HCT116 (cell line): ENCODE measurements around the gene MOB3B. TPM values are rescaled to one million over a fixed set of nuclear protein-coding genes. Genes with fewer than 3 reads are reported as not detected.

Experiments used
- ATAC-seq: fragments of 200-7000 bp; cut with Tn5 transposase; 2 replicates; pipeline ENCODE4 v1.9.1; 2020; ENCODE audit warnings: mild to moderate bottlenecking, moderate library complexity
- BruUV-seq: library from RNA; stranded (reverse); fragments of 400-500 nt; replicated peaks from 2 replicates; lab custom pipeline; 2021; lab: Mats Ljungman, UMichigan
- CTCF ChIA-PET: fragments of 300-600 bp; sonication (Branson Sonifier 250); formaldehyde crosslinking; loops from one replicate; lab custom pipeline; 2021; ENCODE audit warnings: antibody characterized with exemption; lab: Charles Lee
- POLR2A ChIA-PET: fragments of 300-600, 350-600 bp; sonication (Branson Sonifier 250); formaldehyde crosslinking; loops from one replicate; lab custom pipeline; 2021; ENCODE audit warnings: antibody characterized with exemption; lab: Charles Lee
- RAD21 ChIA-PET, 2 experiments: fragments of 300-600 bp; sonication (Branson Sonifier 250); formaldehyde crosslinking; loops; one replicate each; lab custom pipeline; 2023; ENCODE audit warnings: low total read pairs in 2 of 2; ENCODE audit not compliant: uncharacterized antibody in 2 of 2, unreplicated experiment in 2 of 2, low non-redundant PET in 1 of 2; lab: Charles Lee
- DNase-seq: peaks from one replicate; pipeline ENCODE4 v3.0.0-alpha.2; 2010; ENCODE audit warnings: low read depth, low spot score
- H2AFZ ChIP-seq: fragments of 200-600 bp; shearing (Covaris generic), sonication (generic); 2 replicates; pipeline ENCODE4 v1.6.1; 2017; ENCODE audit warnings: low read depth, mixed run types, mixed read lengths, antibody characterized with exemption, low read length; ENCODE audit not compliant: poor library complexity, severe bottlenecking
- H3K27ac ChIP-seq: 2 replicates; pipeline ENCODE4 v1.5.1; 2012; ENCODE audit warnings: low read depth, low read length
- H3K27me3 ChIP-seq: fragments of 200-600 bp; sonication (generic); 2 replicates; pipeline ENCODE4 v1.6.1; 2016; ENCODE audit warnings: mixed run types, low read length, mixed read lengths; ENCODE audit not compliant: insufficient read depth
- H3K36me3 ChIP-seq, 2 experiments: fragments of 200-500 bp in 1 of 2; fragments of 200-600 bp in 1 of 2; sonication (Bioruptor generic) in 1 of 2; sonication (generic) in 1 of 2; 2 replicates each; pipeline versions ENCODE4 v1.5.1 to v1.6.1; 2014 to 2016; ENCODE audit warnings: low read length in 2 of 2, inconsistent platforms in 1 of 2, mixed read lengths in 1 of 2, mixed run types in 1 of 2; ENCODE audit not compliant: insufficient read depth in 2 of 2, control insufficient read depth in 1 of 2
- H3K4me1 ChIP-seq, 2 experiments: fragments of 200-600 bp in 1 of 2; sonication (generic) in 1 of 2; 2 replicates each; pipeline versions ENCODE4 v1.5.1 to v1.6.1; 2012 to 2017; ENCODE audit warnings: low read length in 2 of 2, inconsistent platforms in 1 of 2, mild to moderate bottlenecking in 1 of 2, mixed read lengths in 1 of 2, mixed run types in 1 of 2, moderate library complexity in 1 of 2; ENCODE audit not compliant: insufficient read depth in 2 of 2, control insufficient read depth in 1 of 2
- H3K4me2 ChIP-seq: fragments of 200-600 bp; sonication (generic); 2 replicates; pipeline ENCODE4 v1.6.1; 2017; ENCODE audit warnings: mixed run types, low read length, mixed read lengths
- H3K4me3 ChIP-seq, 2 experiments: fragments of 200-600 bp in 1 of 2; sonication (generic) in 1 of 2; replicated peaks in 1 of 2; 2 replicates each; pipeline ENCODE4 v1.5.1; 2011 to 2016; ENCODE audit warnings: low read length in 2 of 2, control low read depth in 1 of 2, low read depth in 1 of 2, mild to moderate bottlenecking in 1 of 2, mixed read lengths in 1 of 2, mixed run types in 1 of 2
- H3K79me2 ChIP-seq: fragments of 200-600 bp; sonication (generic); 2 replicates; pipeline ENCODE4 v1.6.1; 2017; ENCODE audit warnings: mild to moderate bottlenecking, mixed run types, low read length, moderate library complexity, mixed read lengths; ENCODE audit not compliant: insufficient read depth
- H3K9ac ChIP-seq: fragments of 200-600 bp; sonication (generic); 2 replicates; pipeline ENCODE4 v1.6.1; 2016; ENCODE audit warnings: low read length, mixed read lengths
- H3K9me2 ChIP-seq: fragments of 200-600 bp; sonication (generic), shearing (Covaris generic); 2 replicates; pipeline ENCODE4 v1.6.1; 2017; ENCODE audit warnings: mixed run types, mild to moderate bottlenecking, moderate library complexity; ENCODE audit not compliant: insufficient read depth
- H3K9me3 ChIP-seq, 2 experiments: fragments of 200-500 bp in 1 of 2; fragments of 200-600 bp in 1 of 2; sonication (Bioruptor generic) in 1 of 2; sonication (generic) in 1 of 2; 2 replicates each; pipeline ENCODE4 v1.6.1; 2014 to 2017; ENCODE audit warnings: low read length in 2 of 2, mixed read lengths in 2 of 2, inconsistent platforms in 1 of 2, low read depth in 1 of 2, mild to moderate bottlenecking in 1 of 2, mixed run types in 1 of 2, moderate library complexity in 1 of 2; ENCODE audit not compliant: control insufficient read depth in 1 of 2, insufficient read depth in 1 of 2
- H4K20me1 ChIP-seq: fragments of 200-600 bp; sonication (generic), shearing (Covaris generic); 2 replicates; pipeline ENCODE4 v1.6.1; 2017; ENCODE audit warnings: mixed run types, mild to moderate bottlenecking, moderate library complexity; ENCODE audit not compliant: insufficient read depth
- CBX3 ChIP-seq: IDR thresholded peaks from 2 replicates; pipeline ENCODE4 v1.6.1; 2012; ENCODE audit warnings: low read depth
- CEBPB ChIP-seq: IDR thresholded peaks from 2 replicates; pipeline ENCODE4 v1.6.1; 2012; ENCODE audit warnings: low read depth
- EGR1 ChIP-seq: IDR thresholded peaks from 2 replicates; pipeline ENCODE4 v1.6.1; 2012; ENCODE audit warnings: low read depth
- ELF1 ChIP-seq: IDR thresholded peaks from 2 replicates; pipeline ENCODE4 v1.6.1; 2012; ENCODE audit warnings: low read depth, borderline replicate concordance
- EZH2phosphoT487 ChIP-seq: fragments of 200-600 bp; IDR thresholded peaks from 2 replicates; pipeline ENCODE4 v1.6.1; 2018; ENCODE audit warnings: antibody characterized with exemption, borderline replicate concordance
- FOSL1 ChIP-seq: IDR thresholded peaks from 2 replicates; pipeline ENCODE4 v1.6.1; 2012; ENCODE audit warnings: low read depth
- JUND ChIP-seq: IDR thresholded peaks from 2 replicates; pipeline ENCODE4 v1.6.1; 2012
- POLR2A ChIP-seq: IDR thresholded peaks from 2 replicates; pipeline ENCODE4 v1.7.0; 2011; ENCODE audit warnings: borderline replicate concordance; ENCODE audit not compliant: insufficient read depth, insufficient read length; ENCODE audit errors: extremely low read depth
- POLR2AphosphoS5 ChIP-seq: IDR thresholded peaks from 2 replicates; pipeline ENCODE4 v1.6.1; 2011; ENCODE audit warnings: mild to moderate bottlenecking, low read depth, low read length, moderate library complexity
- RAD21 ChIP-seq: IDR thresholded peaks from 2 replicates; pipeline ENCODE4 v1.6.1; 2012; ENCODE audit warnings: low read depth, mild to moderate bottlenecking
- SIN3A ChIP-seq: IDR thresholded peaks from 2 replicates; pipeline ENCODE4 v1.6.1; 2012; ENCODE audit warnings: low read depth
- SP1 ChIP-seq: IDR thresholded peaks from 2 replicates; pipeline ENCODE4 v1.6.1; 2012; ENCODE audit warnings: low read depth
- SRF ChIP-seq: IDR thresholded peaks from 2 replicates; pipeline ENCODE4 v1.6.1; 2012; ENCODE audit warnings: low read depth
- YY1 ChIP-seq: IDR thresholded peaks from 2 replicates; pipeline ENCODE4 v1.6.1; 2011; ENCODE audit warnings: low read length, low read depth, moderate library complexity, mild to moderate bottlenecking; ENCODE audit not compliant: insufficient replicate concordance; ENCODE audit errors: extremely low read depth
- ZFX ChIP-seq: fragments of 450-650 bp; IDR thresholded peaks from 2 replicates; pipeline ENCODE4 v1.6.1; 2017
- intact Hi-C: fragments of 100-400 bp; cut with micrococcal nuclease; formaldehyde crosslinking; loops from 2 replicates; pipeline ENCODE4 v1.10.0; 2022
- total RNA-seq: library from RNA; stranded (reverse); gene quantifications from one replicate; pipeline ENCODE4 v1.2.1, GENCODE V29; 2021; ENCODE audit not compliant: unreplicated experiment
- TF ChIP-seq, protein P1 (sequence below): IDR thresholded peaks from 2 replicates; pipeline ENCODE4 v1.6.1; 2011; ENCODE audit warnings: mild to moderate bottlenecking, low read length, moderate library complexity; ENCODE audit not compliant: insufficient replicate concordance; ENCODE audit errors: extremely low read depth
- TF ChIP-seq, protein P2 (sequence below): IDR thresholded peaks from 2 replicates; pipeline ENCODE4 v1.6.1; 2012; ENCODE audit warnings: low read depth
- TF ChIP-seq, protein P3 (sequence below): IDR thresholded peaks from 2 replicates; pipeline ENCODE4 v1.6.1; 2012
- TF ChIP-seq, protein P4 (sequence below): IDR thresholded peaks from 2 replicates; pipeline ENCODE4 v1.6.1; 2012
- TF ChIP-seq, protein P5 (sequence below), 3 experiments: fragments of 200-600 bp in 1 of 3; sonication (generic) in 1 of 3; IDR thresholded peaks in 2 of 3; conservative IDR thresholded peaks in 1 of 3; 2 replicates each; pipeline ENCODE4 v1.5.1; 2012 to 2017; ENCODE audit warnings: low read depth in 2 of 3, low read length in 2 of 3, antibody characterized with exemption in 1 of 3, borderline replicate concordance in 1 of 3, control low read depth in 1 of 3, mild to moderate bottlenecking in 1 of 3, mixed read lengths in 1 of 3, mixed run types in 1 of 3, moderate library complexity in 1 of 3; ENCODE audit not compliant: insufficient read depth in 1 of 3

The MOB3B gene
- total RNA-seq, 1 experiment from 2014 or later = 1.2 TPM

DNA sequence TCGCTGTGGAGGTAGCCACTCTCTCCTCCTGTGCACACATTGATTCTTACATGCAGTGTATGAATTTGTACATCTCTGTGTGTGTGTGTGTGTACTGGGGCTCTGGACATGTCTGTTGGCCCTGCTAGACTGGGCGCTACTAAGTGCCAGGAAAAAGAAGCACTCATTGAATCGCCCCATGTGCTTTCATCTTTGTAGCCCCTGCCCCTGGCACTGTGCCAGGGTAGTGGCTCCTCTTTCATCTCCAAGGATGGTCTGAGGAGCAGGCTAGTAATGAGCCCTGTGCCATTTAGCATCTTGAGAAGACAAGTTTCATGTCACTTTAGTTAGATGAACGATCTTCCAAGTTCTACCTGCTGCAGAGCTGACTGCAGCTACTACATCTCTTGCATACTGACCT lies 198.2 kb downstream of the MOB3B start:
- Histone ChIP-seq H3K9me3 (no peaks in the 10 kb centered on the region), H3K27me3 (peaks cover 14% of the 10 kb centered on the region), H3K9me2 (no peaks in the 10 kb centered on the region), H3K79me2 (no peaks in the 10 kb centered on the region), H3K4me3 (no peak overlapping the region), H3K4me1 (peaks cover 0 to 4% of the 10 kb centered on the region in 2 experiments; a peak in 1 of 4 replicates), H2AFZ (no peak overlapping the region), H3K36me3 (no peaks in the 10 kb centered on the region), H3K9ac (no peak overlapping the region), H3K27ac (no peak overlapping the region), H4K20me1 (no peaks in the 10 kb centered on the region), H3K4me2 (no peak overlapping the region)
- ChIA-PET RAD21 (no interaction called here), CTCF (interaction anchor here (1.8 kb wide), 1 partner anchor 214 kb away, joined by 3 read pairs; no protein-coding TSS in a partner anchor), POLR2A (no interaction called here)
- TF ChIP-seq, protein P1, sequence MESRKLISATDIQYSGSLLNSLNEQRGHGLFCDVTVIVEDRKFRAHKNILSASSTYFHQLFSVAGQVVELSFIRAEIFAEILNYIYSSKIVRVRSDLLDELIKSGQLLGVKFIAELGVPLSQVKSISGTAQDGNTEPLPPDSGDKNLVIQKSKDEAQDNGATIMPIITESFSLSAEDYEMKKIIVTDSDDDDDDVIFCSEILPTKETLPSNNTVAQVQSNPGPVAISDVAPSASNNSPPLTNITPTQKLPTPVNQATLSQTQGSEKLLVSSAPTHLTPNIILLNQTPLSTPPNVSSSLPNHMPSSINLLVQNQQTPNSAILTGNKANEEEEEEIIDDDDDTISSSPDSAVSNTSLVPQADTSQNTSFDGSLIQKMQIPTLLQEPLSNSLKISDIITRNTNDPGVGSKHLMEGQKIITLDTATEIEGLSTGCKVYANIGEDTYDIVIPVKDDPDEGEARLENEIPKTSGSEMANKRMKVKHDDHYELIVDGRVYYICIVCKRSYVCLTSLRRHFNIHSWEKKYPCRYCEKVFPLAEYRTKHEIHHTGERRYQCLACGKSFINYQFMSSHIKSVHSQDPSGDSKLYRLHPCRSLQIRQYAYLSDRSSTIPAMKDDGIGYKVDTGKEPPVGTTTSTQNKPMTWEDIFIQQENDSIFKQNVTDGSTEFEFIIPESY = no peak
- TF ChIP-seq CBX3 (no peak), ELF1 (no peak), SRF (no peak), JUND (no peak), CEBPB (no peak), SIN3A (no peak), POLR2AphosphoS5 (no peak), FOSL1 (no peak), EGR1 (no peak), ZFX (no peak), SP1 (no peak), RAD21 (no peak), EZH2phosphoT487 (no peak), POLR2A (no peak), YY1 (no peak)
- TF ChIP-seq, protein P2, sequence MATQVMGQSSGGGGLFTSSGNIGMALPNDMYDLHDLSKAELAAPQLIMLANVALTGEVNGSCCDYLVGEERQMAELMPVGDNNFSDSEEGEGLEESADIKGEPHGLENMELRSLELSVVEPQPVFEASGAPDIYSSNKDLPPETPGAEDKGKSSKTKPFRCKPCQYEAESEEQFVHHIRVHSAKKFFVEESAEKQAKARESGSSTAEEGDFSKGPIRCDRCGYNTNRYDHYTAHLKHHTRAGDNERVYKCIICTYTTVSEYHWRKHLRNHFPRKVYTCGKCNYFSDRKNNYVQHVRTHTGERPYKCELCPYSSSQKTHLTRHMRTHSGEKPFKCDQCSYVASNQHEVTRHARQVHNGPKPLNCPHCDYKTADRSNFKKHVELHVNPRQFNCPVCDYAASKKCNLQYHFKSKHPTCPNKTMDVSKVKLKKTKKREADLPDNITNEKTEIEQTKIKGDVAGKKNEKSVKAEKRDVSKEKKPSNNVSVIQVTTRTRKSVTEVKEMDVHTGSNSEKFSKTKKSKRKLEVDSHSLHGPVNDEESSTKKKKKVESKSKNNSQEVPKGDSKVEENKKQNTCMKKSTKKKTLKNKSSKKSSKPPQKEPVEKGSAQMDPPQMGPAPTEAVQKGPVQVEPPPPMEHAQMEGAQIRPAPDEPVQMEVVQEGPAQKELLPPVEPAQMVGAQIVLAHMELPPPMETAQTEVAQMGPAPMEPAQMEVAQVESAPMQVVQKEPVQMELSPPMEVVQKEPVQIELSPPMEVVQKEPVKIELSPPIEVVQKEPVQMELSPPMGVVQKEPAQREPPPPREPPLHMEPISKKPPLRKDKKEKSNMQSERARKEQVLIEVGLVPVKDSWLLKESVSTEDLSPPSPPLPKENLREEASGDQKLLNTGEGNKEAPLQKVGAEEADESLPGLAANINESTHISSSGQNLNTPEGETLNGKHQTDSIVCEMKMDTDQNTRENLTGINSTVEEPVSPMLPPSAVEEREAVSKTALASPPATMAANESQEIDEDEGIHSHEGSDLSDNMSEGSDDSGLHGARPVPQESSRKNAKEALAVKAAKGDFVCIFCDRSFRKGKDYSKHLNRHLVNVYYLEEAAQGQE = no peak
- TF ChIP-seq, protein P3, sequence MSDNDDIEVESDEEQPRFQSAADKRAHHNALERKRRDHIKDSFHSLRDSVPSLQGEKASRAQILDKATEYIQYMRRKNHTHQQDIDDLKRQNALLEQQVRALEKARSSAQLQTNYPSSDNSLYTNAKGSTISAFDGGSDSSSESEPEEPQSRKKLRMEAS = no peak
- TF ChIP-seq, protein P4, sequence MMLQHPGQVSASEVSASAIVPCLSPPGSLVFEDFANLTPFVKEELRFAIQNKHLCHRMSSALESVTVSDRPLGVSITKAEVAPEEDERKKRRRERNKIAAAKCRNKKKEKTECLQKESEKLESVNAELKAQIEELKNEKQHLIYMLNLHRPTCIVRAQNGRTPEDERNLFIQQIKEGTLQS = no peak
- TF ChIP-seq, protein P5, sequence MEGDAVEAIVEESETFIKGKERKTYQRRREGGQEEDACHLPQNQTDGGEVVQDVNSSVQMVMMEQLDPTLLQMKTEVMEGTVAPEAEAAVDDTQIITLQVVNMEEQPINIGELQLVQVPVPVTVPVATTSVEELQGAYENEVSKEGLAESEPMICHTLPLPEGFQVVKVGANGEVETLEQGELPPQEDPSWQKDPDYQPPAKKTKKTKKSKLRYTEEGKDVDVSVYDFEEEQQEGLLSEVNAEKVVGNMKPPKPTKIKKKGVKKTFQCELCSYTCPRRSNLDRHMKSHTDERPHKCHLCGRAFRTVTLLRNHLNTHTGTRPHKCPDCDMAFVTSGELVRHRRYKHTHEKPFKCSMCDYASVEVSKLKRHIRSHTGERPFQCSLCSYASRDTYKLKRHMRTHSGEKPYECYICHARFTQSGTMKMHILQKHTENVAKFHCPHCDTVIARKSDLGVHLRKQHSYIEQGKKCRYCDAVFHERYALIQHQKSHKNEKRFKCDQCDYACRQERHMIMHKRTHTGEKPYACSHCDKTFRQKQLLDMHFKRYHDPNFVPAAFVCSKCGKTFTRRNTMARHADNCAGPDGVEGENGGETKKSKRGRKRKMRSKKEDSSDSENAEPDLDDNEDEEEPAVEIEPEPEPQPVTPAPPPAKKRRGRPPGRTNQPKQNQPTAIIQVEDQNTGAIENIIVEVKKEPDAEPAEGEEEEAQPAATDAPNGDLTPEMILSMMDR (IDR thresholded peaks at IDR 0.05 in 2 of 3, conservative IDR thresholded peaks at IDR 0.05 in 1 of 3; ENCODE audit: borderline replicate concordance in 1 of 3, insufficient read depth in 1 of 3, low read depth in 2 of 3, low read length in 2 of 3) = no peak
- intact Hi-C loops = no loop called here
- no TSS peak for BruUV-seq
- DNase-seq (no peak), ATAC-seq (no peak)
